GM20000 (cell line): ENCODE measurements around the gene PLD5.

ENCODE experiments used
- DNase-seq: peaks from one replicate; pipeline ENCODE4 v3.0.0; 2012; ENCODE audit warnings: low spot score
- TF ChIP-seq, protein P1 (sequence below): IDR thresholded peaks from 2 replicates; pipeline ENCODE4 v1.5.1; 2012; ENCODE audit warnings: mild to moderate bottlenecking, control low read depth; ENCODE audit errors: extremely low read depth, missing control alignments

Gene PLD5

GRCh38 chr1:242206994-242207393, 317.5 kb downstream of the PLD5 start:
- DNase-seq, result no peak
- TF ChIP-seq, protein P1, sequence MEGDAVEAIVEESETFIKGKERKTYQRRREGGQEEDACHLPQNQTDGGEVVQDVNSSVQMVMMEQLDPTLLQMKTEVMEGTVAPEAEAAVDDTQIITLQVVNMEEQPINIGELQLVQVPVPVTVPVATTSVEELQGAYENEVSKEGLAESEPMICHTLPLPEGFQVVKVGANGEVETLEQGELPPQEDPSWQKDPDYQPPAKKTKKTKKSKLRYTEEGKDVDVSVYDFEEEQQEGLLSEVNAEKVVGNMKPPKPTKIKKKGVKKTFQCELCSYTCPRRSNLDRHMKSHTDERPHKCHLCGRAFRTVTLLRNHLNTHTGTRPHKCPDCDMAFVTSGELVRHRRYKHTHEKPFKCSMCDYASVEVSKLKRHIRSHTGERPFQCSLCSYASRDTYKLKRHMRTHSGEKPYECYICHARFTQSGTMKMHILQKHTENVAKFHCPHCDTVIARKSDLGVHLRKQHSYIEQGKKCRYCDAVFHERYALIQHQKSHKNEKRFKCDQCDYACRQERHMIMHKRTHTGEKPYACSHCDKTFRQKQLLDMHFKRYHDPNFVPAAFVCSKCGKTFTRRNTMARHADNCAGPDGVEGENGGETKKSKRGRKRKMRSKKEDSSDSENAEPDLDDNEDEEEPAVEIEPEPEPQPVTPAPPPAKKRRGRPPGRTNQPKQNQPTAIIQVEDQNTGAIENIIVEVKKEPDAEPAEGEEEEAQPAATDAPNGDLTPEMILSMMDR, result no peak

DNA sequence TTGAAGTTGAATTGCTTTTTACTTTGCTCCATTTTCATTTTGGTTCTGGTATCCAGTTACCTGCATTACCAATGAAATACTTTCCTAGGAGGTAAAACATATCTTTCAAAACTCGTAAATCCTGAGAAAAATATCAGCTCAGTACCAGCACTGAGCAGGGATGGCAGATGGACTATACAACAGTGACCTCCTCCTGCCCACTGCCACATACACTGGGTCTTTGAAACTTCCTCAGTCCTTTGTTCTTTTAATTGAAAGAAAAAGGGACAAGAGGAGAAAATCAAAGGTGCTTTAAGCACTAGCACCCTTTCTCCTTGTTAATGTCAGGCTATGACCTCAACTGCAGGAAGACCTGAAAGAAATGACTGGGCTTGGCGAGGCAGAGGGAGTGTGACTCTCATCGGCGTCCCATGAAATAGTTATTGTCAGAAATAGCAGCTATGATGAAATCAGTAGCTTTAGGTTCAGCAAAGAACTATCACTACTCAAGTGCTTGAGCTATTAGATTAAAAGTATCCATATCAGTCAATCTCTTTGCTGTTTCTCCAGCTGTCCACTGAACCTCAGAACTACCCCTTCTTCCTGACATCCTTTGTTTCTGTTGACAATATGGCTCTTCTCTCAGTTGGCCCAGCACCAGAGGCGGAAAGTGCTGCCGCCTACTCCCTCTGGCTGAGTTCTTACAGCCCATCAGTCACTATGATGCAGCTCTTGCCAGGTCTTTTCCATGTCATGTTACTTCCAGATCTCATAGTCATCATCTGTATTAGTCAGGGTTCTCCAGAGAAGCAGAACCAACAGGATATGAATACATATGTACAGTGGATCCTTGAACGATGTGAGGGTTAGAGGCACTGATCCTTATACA, 318.6 kb downstream of the PLD5 start:
- TF ChIP-seq, protein P1, result no peak
- no peak for DNase-seq

GRCh38 chr1:242203262-242203661, 321.2 kb downstream of the PLD5 start:
- DNase-seq, result no peak
- TF ChIP-seq, protein P1, result no peak

- TF ChIP-seq, protein P1, result no peak
Measured at GRCh38 chr1:242201090-242201489, 323.4 kb downstream of the PLD5 start.

GRCh38 chr1:242199776-242200458, 324.6 kb downstream of the PLD5 start:
- TF ChIP-seq, protein P1, result no peak
- DNase-seq, result no peak

More at GRCh38 chr1:242201090-242201489, 323.4 kb downstream of the PLD5 start:
- DNase-seq, result no peak

DNA sequence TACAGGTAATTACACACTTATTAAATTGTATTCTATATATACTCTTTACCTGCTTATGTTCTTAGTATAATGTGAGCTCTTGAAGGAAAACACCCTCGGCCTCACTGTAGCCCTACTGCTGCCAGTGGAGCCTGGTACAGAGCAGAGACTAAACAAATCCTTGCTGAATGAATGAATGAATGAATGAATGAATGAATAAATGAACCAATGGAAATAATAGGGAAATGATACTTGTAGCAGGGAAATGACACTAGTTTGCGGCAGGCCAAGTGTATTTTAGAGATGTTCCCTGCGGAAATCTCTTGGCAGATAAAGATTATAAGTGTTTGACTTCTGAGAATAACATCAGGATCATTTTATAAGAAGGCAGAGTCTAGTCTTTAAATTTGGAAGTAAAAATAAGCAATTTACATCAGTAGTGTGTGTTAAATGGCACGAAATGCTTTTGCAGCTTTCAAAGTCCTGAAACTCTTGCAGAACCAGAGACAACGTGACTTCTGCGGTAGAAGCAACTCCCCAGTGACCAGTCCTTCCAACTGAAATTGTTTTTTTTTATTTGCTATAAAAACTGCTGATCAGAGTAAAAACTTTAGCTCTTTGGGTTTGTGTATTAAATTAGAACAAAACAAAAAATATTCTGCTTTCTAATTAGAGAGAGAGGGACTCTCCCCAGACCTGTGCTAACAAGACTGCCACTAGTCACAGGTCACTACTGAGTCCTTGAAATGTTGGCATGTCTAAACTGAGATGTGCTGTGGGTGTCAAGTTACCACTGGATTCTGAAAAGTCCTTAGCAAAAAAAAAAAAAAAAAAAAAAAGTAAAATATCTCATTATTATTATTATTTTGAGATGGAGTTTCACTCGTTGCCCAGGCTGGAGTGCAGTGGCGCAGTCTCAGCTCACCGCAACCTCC, 326.3 kb downstream of the PLD5 start:
- DNase-seq, result no peak
- TF ChIP-seq, protein P1, result no peak
